ENCODE results near the gene TSC22D2. TPM values are rescaled to one million over a fixed set of nuclear protein-coding genes. Genes with fewer than 3 reads are reported as not detected.

Gene TSC22D2
- total and polyA plus RNA-seq, 10 of the 15 experiments (the other 5 are each of a cell fraction or from before 2014, with no cell fraction given) = 7.4 to 19.4 (median 10.9) TPM

- no TSS peak for BruUV-seq (replicated peaks)
- Histone ChIP-seq H3K9me3 (replicated peaks; ENCODE audit: control insufficient read depth, insufficient read depth, low read length) (peaks cover under 1% of the 10 kb centered on the region; the same call in 1 of the 3 replicates), H3K4me1 (ENCODE audit: control insufficient read depth, insufficient read depth, low read length) (no peaks in the 10 kb centered on the region), H3K79me2 (ENCODE audit: control insufficient read depth, insufficient read depth, low read length) (no peaks in the 10 kb centered on the region), H3K27me3 (replicated peaks in 1 of 2; ENCODE audit: control insufficient read depth in 2 of 2, insufficient read depth in 2 of 2, low read length in 1 of 2) (no peaks in the 10 kb centered on the region), H3K9ac (ENCODE audit: control insufficient read depth, insufficient read depth, low read length) (no peak overlapping the region), H3K4me2 (ENCODE audit: control insufficient read depth, insufficient read depth) (no peak overlapping the region), H4K20me1 (ENCODE audit: control insufficient read depth, insufficient read depth) (no peaks in the 10 kb centered on the region), H3K36me3 (ENCODE audit: control insufficient read depth in 2 of 2, insufficient read depth in 2 of 2, low read length in 1 of 2) (no peaks in the 10 kb centered on the region), H3K4me3 (no peak overlapping the region), H2AFZ (ENCODE audit: control insufficient read depth, low read depth, low read length) (no peak overlapping the region), H3K27ac (ENCODE audit: control insufficient read depth, insufficient read depth) (no peak overlapping the region)
- ChIA-PET SMC1A (ENCODE audit: uncharacterized antibody, unreplicated experiment) (interaction anchor here (0.9 to 1.4 kb wide), 8 partner anchors 9 to 584 kb away, joined by 3 to 7 read pairs (median 3); no protein-coding TSS in a partner anchor), CTCF (interaction anchor here (0.6 to 1.4 kb wide), 10 partner anchors 15 to 520 kb away, joined by 3 to 4 read pairs (median 3); no protein-coding TSS in a partner anchor), RAD21 (ENCODE audit: unreplicated experiment) (interaction anchor here (1.3 to 1.4 kb wide), 2 partner anchors 79 to 203 kb away, joined by 3 read pairs; no protein-coding TSS in a partner anchor), POLR2A (interaction anchor here (1.0 kb wide), 1 partner anchor 257 kb away, joined by 4 read pairs; no protein-coding TSS in a partner anchor)
- FAIRE-seq = no peak
- TF ChIP-seq, protein P1, sequence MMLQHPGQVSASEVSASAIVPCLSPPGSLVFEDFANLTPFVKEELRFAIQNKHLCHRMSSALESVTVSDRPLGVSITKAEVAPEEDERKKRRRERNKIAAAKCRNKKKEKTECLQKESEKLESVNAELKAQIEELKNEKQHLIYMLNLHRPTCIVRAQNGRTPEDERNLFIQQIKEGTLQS (IDR thresholded peaks at IDR 0.05; ENCODE audit: borderline replicate concordance, extremely low read depth, low read depth, low read length) = no peak
- TF ChIP-seq, protein P2, sequence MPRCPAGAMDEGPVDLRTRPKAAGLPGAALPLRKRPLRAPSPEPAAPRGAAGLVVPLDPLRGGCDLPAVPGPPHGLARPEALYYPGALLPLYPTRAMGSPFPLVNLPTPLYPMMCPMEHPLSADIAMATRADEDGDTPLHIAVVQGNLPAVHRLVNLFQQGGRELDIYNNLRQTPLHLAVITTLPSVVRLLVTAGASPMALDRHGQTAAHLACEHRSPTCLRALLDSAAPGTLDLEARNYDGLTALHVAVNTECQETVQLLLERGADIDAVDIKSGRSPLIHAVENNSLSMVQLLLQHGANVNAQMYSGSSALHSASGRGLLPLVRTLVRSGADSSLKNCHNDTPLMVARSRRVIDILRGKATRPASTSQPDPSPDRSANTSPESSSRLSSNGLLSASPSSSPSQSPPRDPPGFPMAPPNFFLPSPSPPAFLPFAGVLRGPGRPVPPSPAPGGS (IDR thresholded peaks at IDR 0.05; ENCODE audit: borderline replicate concordance, insufficient read depth, low read depth, low read length, poor library complexity, severe bottlenecking) = no peak
- TF ChIP-seq POLR2A (IDR thresholded peaks at IDR 0.05; ENCODE audit: low read depth, low read length) = no peak
- no peak for TF ChIP-seq RUNX3 (IDR thresholded peaks at IDR 0.05; ENCODE audit: low read length)
- TF ChIP-seq BCL11A (IDR thresholded peaks at IDR 0.05; ENCODE audit: low read depth, low read length) = no peak
- TF ChIP-seq MYC (IDR thresholded peaks at IDR 0.05; ENCODE audit: insufficient read depth, insufficient read length, insufficient replicate concordance, low read length, severe bottlenecking) = no peak
- TF ChIP-seq SRF (IDR thresholded peaks at IDR 0.05; ENCODE audit: low read depth in 2 of 2, low read length in 2 of 2) = no peak
- TF ChIP-seq SMARCA5 (IDR thresholded peaks at IDR 0.05) = no peak
- TF ChIP-seq, protein P3, sequence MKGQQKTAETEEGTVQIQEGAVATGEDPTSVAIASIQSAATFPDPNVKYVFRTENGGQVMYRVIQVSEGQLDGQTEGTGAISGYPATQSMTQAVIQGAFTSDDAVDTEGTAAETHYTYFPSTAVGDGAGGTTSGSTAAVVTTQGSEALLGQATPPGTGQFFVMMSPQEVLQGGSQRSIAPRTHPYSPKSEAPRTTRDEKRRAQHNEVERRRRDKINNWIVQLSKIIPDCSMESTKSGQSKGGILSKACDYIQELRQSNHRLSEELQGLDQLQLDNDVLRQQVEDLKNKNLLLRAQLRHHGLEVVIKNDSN (IDR thresholded peaks at IDR 0.05; ENCODE audit: borderline replicate concordance, extremely low read length, insufficient read depth, low read depth, low read length) = no peak
- no peak for TF ChIP-seq STAT1 (conservative IDR thresholded peaks at IDR 0.05)
- no peak for TF ChIP-seq CBX5 (IDR thresholded peaks at IDR 0.05; ENCODE audit: low read depth)
- TF ChIP-seq ZSCAN29 (IDR thresholded peaks at IDR 0.05) = no peak
- TF ChIP-seq MTA2 (IDR thresholded peaks at IDR 0.05; ENCODE audit: low read depth) = no peak
- TF ChIP-seq, protein P4, sequence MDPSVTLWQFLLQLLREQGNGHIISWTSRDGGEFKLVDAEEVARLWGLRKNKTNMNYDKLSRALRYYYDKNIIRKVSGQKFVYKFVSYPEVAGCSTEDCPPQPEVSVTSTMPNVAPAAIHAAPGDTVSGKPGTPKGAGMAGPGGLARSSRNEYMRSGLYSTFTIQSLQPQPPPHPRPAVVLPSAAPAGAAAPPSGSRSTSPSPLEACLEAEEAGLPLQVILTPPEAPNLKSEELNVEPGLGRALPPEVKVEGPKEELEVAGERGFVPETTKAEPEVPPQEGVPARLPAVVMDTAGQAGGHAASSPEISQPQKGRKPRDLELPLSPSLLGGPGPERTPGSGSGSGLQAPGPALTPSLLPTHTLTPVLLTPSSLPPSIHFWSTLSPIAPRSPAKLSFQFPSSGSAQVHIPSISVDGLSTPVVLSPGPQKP (IDR thresholded peaks at IDR 0.05; ENCODE audit: low read depth, low read length) = no peak
- no peak for TF ChIP-seq NFYB (IDR thresholded peaks at IDR 0.05; ENCODE audit: insufficient read depth, low read depth, low read length)
- TF ChIP-seq WRNIP1 (IDR thresholded peaks at IDR 0.05; ENCODE audit: borderline replicate concordance, low read depth, low read length) = no peak
- WGBS (ENCODE audit: insufficient coverage, insufficient replicate concordance, low lambda C conversion rate, missing lambda C conversion rate) = 36% methylated on average over 2 of the region's 2 CpGs
- ATAC-seq = no peak
- no peak for DNase-seq (ENCODE audit: low read depth, low spot score)
- in situ Hi-C loops (cut with MboI) (no loop called here), intact Hi-C loops (cut with micrococcal nuclease; ENCODE audit: unreplicated experiment) (no loop called here)
These were observed 80.8 kb downstream of the TSC22D2 start for GRCh38 chr3:150488867-150489266.

All from GM12878 (cell line).